Ovary (tissue), 3 donors: ENCODE results near the gene RAET1E.

Source experiments
- CTCF ChIP-seq, 3 donors: fragments of 450-650 bp in 2 of 3; fragments of 200-600 bp in 1 of 3; IDR thresholded peaks; one replicate each; pipeline versions ENCODE4 v1.5.1 to v1.8.0; 2016 to 2022; ENCODE audit warnings: antibody characterized with exemption in 3 of 3, mild to moderate bottlenecking in 1 of 3
- EP300 ChIP-seq: sonication (generic); formaldehyde crosslinking; IDR thresholded peaks from one replicate; pipeline ENCODE4 v1.6.1; 2017; ENCODE audit warnings: antibody characterized with exemption
- POLR2A ChIP-seq: fragments of 450-650 bp; IDR thresholded peaks from one replicate; pipeline ENCODE4 v1.6.1; 2017; ENCODE audit warnings: antibody characterized with exemption, mild to moderate bottlenecking, moderate library complexity
- donor health status: DM: no; HTN: no; CAD: no.

- TF ChIP-seq POLR2A (no peak), CTCF (IDR thresholded peaks at IDR 0.05) (no peak), EP300 (no peak)
Observed at GRCh38 chr6:149887343-149887742, 10.6 kb downstream of the RAET1E start.
